ENCODE results near the gene TAS1R3. TPM values are rescaled to one million over a fixed set of nuclear protein-coding genes. Genes with fewer than 3 reads are reported as not detected.

Gene TAS1R3
- polyA plus RNA-seq = under 1 TPM; 0.10 to 0.45 (median 0.19) TPM

- H3K27ac ChIP-seq (ENCODE audit: low read depth, low read length) = no peak within 1 kb of the TSS
- WGBS, 3 donors = 70 to 77% (median 71%) methylated on average over 40 to 41 of the region's 41 CpGs
These were observed at the start of gene TAS1R3 for GRCh38 chr1:1331068-1331965. Gene TAS1R3, plus strand, starts transcription at chr1:1331280. Its CDS starts 66 bp downstream, at chr1:1331346.

- WGBS, 3 donors = 16 to 60% (median 52%) methylated on average over 22 to 26 of the region's 26 CpGs
- H3K27ac ChIP-seq (ENCODE audit: low read depth, low read length) = no peak overlapping the region
These were observed 49.4 kb upstream of the TAS1R3 start for GRCh38 chr1:1281533-1282321.

GRCh38 chr1:1282998-1283397 is 48.1 kb upstream of the TAS1R3 start:
- 81 to 91% (median 83%) methylated on average over 14 of the region's 14 CpGs for WGBS, 3 donors
- no peak overlapping the region for H3K27ac ChIP-seq (ENCODE audit: low read depth, low read length)

- WGBS, 3 donors = 13% methylated on average over 7 to 8 of the region's 9 CpGs
- H3K27ac ChIP-seq (ENCODE audit: low read depth, low read length) = no peak overlapping the region
These were observed 47.3 kb upstream of the TAS1R3 start for GRCh38 chr1:1283821-1284220.

GRCh38 chr1:1284221-1285101 is 46.6 kb upstream of the TAS1R3 start:
- WGBS, 3 donors = 74 to 87% (median 84%) methylated on average over 28 to 32 of the region's 32 CpGs
- no peak overlapping the region for H3K27ac ChIP-seq (ENCODE audit: low read depth, low read length)

GRCh38 chr1:1285102-1285571 is 45.9 kb upstream of the TAS1R3 start:
- WGBS, 3 donors = 88 to 95% (median 93%) methylated on average over 18 to 22 of the region's 22 CpGs
- no peak overlapping the region for H3K27ac ChIP-seq (ENCODE audit: low read depth, low read length)

- H3K27ac ChIP-seq (ENCODE audit: low read depth, low read length) = no peak overlapping the region
- 58 to 69% (median 69%) methylated on average over 31 to 37 of the region's 37 CpGs for WGBS, 3 donors
These were observed 45.3 kb upstream of the TAS1R3 start for GRCh38 chr1:1285611-1286311.

- no peak overlapping the region for H3K27ac ChIP-seq (ENCODE audit: low read depth, low read length)
- 58 to 64% (median 59%) methylated on average over 38 to 50 of the region's 50 CpGs for WGBS, 3 donors
These were observed 44.5 kb upstream of the TAS1R3 start for GRCh38 chr1:1286313-1287261.

GRCh38 chr1:1287288-1288110 is 43.6 kb upstream of the TAS1R3 start:
- WGBS, 3 donors = 71 to 84% (median 81%) methylated on average over 43 to 46 of the region's 46 CpGs
- no peak overlapping the region for H3K27ac ChIP-seq (ENCODE audit: low read depth, low read length)

GRCh38 chr1:1290238-1290731 is 40.8 kb upstream of the TAS1R3 start:
- 41 to 66% (median 62%) methylated on average over 15 of the region's 15 CpGs for WGBS, 3 donors

GRCh38 chr1:1291023-1291528 is 40.0 kb upstream of the TAS1R3 start:
- 37 to 51% (median 37%) methylated on average over 26 to 28 of the region's 28 CpGs for WGBS, 3 donors
- H3K27ac ChIP-seq (ENCODE audit: low read depth, low read length) = no peak overlapping the region

More at GRCh38 chr1:1290238-1290731, 40.8 kb upstream of the TAS1R3 start:
- no peak overlapping the region for H3K27ac ChIP-seq (ENCODE audit: low read depth, low read length)

GRCh38 chr1:1291548-1292441 is 39.3 kb upstream of the TAS1R3 start:
- WGBS, 3 donors = 30 to 50% (median 33%) methylated on average over 42 to 45 of the region's 45 CpGs
- no peak overlapping the region for H3K27ac ChIP-seq (ENCODE audit: low read depth, low read length)

- WGBS, 3 donors = 77 to 94% (median 88%) methylated on average over 9 of the region's 9 CpGs
These were observed 38.7 kb upstream of the TAS1R3 start for GRCh38 chr1:1292442-1292779.

GRCh38 chr1:1292851-1293250 is 38.2 kb upstream of the TAS1R3 start:
- WGBS, 3 donors = 88 to 93% (median 91%) methylated on average over 18 of the region's 18 CpGs
- no peak overlapping the region for H3K27ac ChIP-seq (ENCODE audit: low read depth, low read length)

More at GRCh38 chr1:1292442-1292779, 38.7 kb upstream of the TAS1R3 start:
- no peak overlapping the region for H3K27ac ChIP-seq (ENCODE audit: low read depth, low read length)
